Measurements from ENCODE around the gene AGER. TPM values are rescaled to one million over a fixed set of nuclear protein-coding genes. Genes with fewer than 3 reads are reported as not detected.
A peak's percentile ranks its signal among the peaks of the same experiment; 100 is the strongest.
"Not testable (repeated sequence)": the region's sequence is repeated elsewhere in the genome, so short reads cannot be mapped to it uniquely, and the experiment has no call there.

The AGER gene
- polyA plus RNA-seq, 4 donors = 10.8 to 37.0 (median 20.3) TPM

DNA sequence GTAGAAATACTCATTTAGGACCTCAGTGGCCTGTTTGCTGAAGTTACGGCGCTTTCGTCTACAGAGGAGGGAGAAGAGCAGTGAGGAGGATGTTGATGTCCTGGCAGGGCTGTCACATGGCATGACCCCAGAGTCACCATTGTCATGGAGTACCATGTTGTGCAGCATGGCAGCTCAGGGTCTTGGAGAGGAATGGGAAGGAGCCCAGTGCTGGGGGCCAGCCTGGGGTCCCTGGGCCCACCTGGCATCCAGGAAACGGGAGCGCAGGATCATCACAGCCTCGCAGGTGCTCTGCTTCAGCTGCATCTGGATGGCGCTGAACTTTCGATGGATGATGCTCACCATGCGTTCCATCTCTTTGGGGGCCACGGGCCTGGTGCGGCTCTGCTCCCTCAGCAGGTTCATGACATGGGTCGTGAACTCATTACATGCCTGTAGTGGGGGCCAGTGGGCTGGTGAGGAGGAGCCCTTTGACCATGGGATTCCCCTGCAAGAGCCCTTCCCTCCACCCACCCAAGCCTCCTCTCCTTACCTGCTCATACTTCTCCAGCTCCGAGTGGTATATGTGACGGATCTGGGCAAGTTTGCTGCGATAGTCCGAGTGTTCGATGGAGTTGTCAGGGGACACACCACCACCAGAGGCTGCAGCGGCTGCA lies 3.8 kb upstream of the AGER start:
- DNase-seq (ENCODE audit: low read depth in 4 of 4, low spot score in 2 of 4) = not testable (repeated sequence)

GRCh38 chr6:32187009-32187709 lies 3.1 kb upstream of the AGER start:
- DNase-seq (ENCODE audit: low read depth in 4 of 4, low spot score in 2 of 4) = no peak

DNA sequence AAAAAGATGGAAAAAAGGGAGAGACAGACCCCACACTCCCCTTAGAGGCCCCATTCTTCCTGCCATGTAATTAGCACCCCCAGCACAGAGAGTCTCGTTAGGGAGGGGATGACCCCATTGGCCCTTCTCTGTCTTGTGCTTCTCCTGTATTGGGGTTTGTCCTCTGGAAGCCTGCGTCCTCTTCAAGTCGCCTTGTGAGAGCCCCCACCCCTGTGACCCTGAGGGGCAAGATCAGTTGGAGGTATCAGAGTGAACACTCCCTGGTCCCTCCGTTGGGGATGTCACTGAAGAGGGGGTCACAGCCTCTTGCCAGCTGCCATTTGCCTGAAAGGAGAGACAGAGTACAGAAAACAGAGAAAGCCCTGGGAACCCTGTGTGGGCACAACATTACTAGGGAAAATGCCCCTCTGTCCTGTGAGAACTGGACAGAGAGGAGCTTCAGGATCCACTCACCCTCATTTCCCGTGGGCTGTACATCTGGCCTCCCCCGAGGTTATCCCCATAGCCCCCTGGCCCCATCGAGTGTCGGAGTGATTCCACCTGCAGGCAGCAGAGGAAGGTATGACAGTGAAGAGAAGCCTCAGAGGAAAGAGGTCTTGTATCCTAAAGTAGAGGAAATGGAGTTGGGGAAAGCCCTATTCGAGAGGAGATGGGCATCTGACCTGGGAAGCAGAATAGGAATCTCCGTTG lies 2.2 kb upstream of the AGER start:
- not testable (repeated sequence) for DNase-seq (ENCODE audit: low read depth in 4 of 4, low spot score in 2 of 4)

GRCh38 chr6:32185681-32186131 lies 1.7 kb upstream of the AGER start:
- not testable (repeated sequence) for DNase-seq (ENCODE audit: low read depth in 4 of 4, low spot score in 2 of 4)

DNA sequence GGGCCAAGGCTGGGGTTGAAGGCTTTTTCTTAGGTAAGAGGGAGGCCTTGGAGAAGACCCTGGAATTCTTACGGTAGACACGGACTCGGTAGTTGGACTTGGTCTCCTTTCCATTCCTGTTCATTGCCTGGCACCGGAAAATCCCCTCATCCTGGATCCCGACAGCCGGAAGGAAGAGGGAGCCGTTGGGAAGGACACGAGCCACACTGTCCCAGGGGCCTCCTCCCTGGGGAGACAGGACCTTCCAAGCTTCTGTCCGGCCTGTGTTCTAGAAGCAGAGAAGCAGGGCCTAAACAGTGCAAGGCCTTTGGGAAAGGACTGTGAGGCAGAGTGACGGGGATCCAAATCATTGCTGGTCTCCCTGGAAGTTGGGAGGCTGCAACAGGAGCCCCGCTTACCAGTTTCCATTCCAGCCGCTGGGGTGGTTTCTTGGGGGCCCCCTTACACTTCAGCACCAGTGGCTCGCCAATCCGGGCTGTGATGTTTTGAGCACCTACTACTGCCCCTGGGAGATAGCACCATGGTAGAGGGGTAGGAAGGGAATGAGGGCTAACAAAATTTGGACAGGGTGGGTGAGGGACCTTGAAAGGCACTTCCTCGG lies 470 bp downstream of the AGER start:
- no peak for DNase-seq (ENCODE audit: low read depth in 4 of 4, low spot score in 2 of 4)

- no peak for DNase-seq (ENCODE audit: low read depth in 4 of 4, low spot score in 2 of 4)
Observed at GRCh38 chr6:32183030-32183429, 1.0 kb downstream of the AGER start.

DNA sequence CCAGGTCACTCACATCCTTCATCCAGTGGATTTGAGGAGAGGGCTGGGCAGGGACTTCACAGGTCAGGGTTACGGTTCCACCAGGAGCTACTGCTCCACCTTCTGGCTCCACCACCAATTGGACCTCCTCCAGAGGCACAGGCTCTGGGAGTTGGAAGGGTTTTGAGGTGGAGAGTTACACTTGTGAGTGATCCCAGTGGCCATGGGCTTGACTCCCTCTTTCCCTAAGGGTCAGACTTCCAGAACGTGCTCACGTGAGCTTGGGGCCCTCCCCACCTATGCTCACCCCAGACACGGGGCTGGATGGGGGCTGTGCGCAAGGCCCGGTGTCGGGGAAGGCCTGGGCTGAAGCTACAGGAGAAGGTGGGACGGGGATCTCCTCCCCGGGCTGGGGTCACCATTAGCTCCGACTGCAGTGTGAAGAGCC lies 1.5 kb downstream of the AGER start:
- no peak for DNase-seq (ENCODE audit: low read depth in 4 of 4, low spot score in 2 of 4)

GRCh38 chr6:32181915-32182529 lies 2.0 kb downstream of the AGER start:
- no peak for DNase-seq (ENCODE audit: low read depth in 4 of 4, low spot score in 2 of 4)

DNA sequence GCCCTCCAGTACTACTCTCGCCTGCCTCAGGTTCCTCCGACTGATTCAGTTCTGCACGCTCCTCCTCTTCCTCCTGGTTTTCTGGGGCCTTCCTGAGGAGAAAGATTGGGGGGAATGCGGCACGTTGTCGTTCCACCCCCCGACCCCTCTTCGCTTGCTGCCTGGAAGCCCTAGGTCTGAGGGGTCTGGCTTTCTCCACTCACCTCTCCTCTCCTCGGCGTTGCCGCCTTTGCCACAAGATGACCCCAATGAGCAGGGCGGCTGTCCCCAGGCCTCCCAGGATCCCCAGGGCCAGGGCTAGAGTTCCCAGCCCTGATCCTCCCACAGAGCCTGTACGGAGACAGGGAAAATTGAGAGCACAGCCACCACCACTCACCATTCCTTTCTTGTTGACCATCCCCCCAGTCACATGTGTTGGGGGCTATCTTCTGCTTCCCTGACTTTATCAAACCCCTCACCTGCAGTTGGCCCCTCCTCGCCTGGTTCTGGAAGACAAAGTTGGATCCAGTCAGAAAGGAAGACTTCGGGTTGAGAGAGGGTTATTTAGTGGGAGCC lies 2.8 kb downstream of the AGER start:
- DNase-seq (ENCODE audit: low read depth in 4 of 4, low spot score in 2 of 4) = no peak

DNA sequence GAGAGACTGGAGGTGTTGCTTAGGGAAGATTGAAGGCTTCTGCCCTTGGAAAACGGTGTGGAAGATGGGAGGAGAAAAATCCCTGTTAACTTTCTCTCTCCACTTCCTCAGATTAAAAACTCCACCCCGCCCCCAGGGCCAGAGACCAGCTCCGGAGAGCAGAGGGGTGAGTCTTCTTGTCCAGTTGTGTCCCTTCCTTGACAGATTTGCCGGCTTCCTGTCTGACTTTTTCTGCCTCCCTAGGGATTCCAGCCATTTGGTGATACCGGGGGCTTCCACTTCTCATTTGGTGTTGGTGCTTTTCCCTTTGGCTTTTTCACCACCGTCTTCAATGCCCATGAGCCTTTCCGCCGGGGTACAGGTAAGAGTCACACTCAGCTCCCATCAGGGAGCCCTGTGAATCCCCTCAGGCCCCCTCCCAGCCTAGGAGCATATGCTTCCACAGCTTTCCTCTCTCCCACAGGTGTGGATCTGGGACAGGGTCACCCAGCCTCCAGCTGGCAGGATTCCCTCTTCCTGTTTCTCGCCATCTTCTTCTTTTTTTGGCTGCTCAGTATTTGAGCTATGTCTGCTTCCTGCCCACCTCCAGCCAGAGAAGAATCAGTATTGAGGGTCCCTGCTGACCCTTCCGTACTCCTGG lies 4.2 kb downstream of the AGER start:
- no peak for DNase-seq (ENCODE audit: low read depth in 4 of 4, low spot score in 2 of 4)

DNA sequence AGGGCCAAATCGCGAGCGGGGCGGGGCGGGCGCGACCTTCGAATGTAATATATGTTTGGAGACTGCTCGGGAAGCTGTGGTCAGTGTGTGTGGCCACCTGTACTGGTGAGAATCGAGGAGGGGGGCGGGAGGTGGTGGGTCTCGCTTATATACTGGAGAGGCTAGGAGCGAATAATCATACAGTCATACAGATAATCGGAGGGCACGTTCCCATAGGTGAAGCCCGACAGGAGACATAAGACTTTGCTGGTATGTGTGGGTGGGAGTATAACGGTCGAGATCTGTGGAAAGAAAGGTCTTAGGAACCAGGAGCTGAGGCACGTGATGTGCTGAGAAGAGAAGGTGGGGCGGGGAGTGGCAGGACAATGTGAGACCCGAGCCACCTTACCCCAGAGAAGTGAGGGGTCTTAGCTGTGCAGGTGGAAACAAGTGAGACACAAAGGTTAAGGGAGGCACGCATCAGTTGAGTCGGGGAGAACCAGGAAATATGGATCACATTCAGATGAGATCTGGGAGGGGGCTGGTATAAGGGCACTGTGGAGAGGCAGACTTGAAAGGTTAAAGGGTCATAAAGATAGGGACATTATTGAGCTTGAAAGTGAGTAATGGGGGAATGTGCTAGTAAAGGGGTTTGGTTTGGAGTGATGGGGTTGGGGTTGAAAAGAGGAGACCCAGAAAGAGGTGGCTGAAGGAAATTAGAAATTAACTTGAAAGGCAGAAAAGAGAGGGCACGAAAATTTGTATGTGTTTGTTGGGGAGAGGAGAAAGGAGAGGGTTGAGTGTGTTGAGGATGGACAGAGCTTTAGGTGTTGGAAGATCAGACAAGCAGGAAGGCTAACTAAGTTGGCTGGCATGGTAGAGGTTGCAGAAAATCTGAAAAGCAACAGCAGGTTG lies 5.3 kb downstream of the AGER start:
- no peak for DNase-seq (ENCODE audit: low read depth in 4 of 4, low spot score in 2 of 4)

- peak; percentile 99 to 100 (median 100) for DNase-seq (ENCODE audit: low read depth in 4 of 4, low spot score in 2 of 4)
Observed at GRCh38 chr6:32177788-32178546, 6.1 kb downstream of the AGER start, which contains the start of gene RNF5. TSS of gene RNF5 (plus strand) at chr6:32178405. CDS start at chr6:32178512, 107 bp downstream.

DNA sequence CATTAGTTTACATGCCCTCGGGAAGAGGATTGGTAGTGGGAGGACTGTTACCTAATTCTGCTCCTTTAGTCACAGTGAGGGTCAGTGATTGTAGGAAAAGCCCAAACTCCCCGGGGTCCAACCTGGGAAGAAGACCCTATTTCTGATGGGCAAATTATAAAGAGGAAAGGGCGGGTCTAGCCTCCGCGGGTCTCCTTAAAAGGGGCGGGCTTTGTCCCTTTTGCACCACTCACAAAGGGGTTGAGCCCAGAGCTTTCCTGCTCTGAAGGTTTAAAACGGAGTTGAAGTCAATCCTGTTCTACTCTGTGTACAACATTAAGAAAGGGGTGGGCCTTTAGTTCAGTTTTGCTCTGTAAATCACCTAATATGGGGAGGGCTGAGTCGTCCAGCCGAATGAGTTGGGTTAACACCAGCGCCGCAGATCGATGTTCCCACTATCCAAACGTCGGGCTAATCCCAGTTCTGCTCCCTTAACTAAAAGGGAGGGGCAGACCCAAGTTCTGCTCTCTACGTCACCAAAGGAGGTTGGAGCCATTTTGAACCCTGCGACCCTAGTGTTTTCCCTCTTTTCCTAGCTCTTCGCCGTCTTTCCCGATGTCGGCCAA lies 6.8 kb downstream of the AGER start:
- DNase-seq (ENCODE audit: low read depth in 4 of 4, low spot score in 2 of 4) = no peak

DNA sequence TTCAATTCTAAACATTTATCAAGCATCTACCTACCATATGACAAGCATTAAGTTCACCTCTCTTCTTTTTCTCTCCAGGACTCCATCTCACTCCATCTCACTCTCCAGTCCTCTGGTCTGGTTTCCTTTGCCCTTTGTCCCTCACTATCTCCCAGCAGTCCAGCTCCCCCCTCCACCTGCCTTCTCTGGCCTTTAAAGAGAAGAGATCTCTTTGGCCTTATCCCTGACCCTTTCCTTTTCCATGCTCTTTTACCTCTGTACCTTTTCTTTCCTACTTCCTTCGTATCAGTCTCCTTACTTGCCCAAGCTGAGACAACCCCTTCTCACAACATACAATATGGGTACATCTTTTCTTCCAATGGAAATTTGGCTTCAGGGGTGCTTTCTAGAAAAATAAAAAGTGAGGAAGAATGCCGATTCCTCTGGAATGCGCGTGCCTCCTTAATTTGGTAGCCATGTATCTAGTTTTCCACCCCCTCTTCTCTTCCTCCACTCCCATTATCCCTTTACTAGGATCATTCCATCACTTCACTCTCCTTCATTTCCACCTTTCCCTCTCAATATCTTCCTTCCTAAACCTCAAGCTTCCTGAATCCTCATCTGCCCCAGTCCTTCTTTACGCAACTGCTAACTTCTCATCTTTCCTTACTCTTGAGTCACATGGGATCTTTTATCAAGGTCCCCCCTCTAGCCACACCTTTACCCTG lies 7.4 kb downstream of the AGER start:
- DNase-seq (ENCODE audit: low read depth in 4 of 4, low spot score in 2 of 4) = no peak

GRCh38 chr6:32175711-32176475 lies 8.2 kb downstream of the AGER start, which contains the start of gene AGPAT1:
TSS of gene AGPAT1 (minus strand) at chr6:32176084. CDS start at chr6:32171496, 4,588 bp downstream.
- DNase-seq (ENCODE audit: low read depth in 4 of 4, low spot score in 2 of 4) = peak; percentile 88 to 96 (median 94)

GRCh38 chr6:32175322-32175710 lies 8.7 kb downstream of the AGER start:
- DNase-seq (ENCODE audit: low read depth in 4 of 4, low spot score in 2 of 4) = no peak
